ENCODE results near the gene HDAC7.
"Not testable (repeated sequence)": the region's sequence is repeated elsewhere in the genome, so short reads cannot be mapped to it uniquely, and the experiment has no call there.

Gene HDAC7

DNA sequence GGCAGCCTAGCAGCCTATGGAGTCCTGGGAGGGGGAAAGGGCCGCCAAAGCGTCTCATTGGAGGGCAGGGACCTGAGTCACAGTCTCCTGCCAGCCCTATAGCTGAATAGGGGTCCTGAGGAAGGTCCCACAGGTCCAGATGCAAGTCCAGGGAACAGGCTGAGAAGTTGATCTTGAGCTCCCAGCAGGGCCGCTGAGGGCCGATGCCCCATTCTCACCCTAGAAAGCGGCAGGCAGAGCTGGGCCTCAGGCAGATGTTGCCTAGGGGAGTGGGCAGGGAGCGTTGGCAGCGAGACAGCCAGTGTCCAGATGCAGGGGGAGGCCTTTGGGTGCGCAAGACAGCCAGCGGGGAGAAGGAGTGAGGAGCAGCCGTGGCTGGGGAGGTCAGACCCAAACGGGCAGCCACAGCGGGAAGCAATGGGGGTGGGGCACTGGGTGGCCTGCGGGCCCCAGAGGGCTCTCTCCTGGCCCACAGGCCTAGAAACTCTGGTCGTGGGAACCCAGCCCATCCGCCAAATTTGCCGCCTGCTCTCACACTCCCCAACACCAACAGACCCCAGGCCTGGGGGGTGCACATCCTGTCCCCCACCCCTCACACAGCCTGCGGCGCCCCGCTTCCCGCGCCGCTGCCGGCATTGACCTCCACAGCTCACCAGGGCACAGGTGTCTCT, 1.1 kb downstream of the HDAC7 start:
- peak overlapping the region; percentile 70 for H3K4me3 ChIP-seq (ENCODE audit: low read depth, low read length)
- DNase-seq (ENCODE audit: low read depth), result no peak
- no peak for TF ChIP-seq CTCF (IDR thresholded peaks at IDR 0.05; ENCODE audit: control insufficient read depth, extremely low read depth, insufficient read depth)

GRCh38 chr12:47818007-47818376, 1.7 kb downstream of the HDAC7 start:
- H3K4me3 ChIP-seq (ENCODE audit: low read depth, low read length), result no peak overlapping the region
- DNase-seq (ENCODE audit: low read depth), result no peak
- TF ChIP-seq CTCF (IDR thresholded peaks at IDR 0.05; ENCODE audit: control insufficient read depth, extremely low read depth, insufficient read depth), result no peak

- no peak overlapping the region for H3K4me3 ChIP-seq (ENCODE audit: low read depth, low read length)
- no peak for DNase-seq (ENCODE audit: low read depth)
- TF ChIP-seq CTCF (IDR thresholded peaks at IDR 0.05; ENCODE audit: control insufficient read depth, extremely low read depth, insufficient read depth), result 0 out of 2 replicates have a peak, but pooled peaks have one; percentile 11
Observed at GRCh38 chr12:47817272-47818006, 2.3 kb downstream of the HDAC7 start.

GRCh38 chr12:47816403-47817271, 3.1 kb downstream of the HDAC7 start:
- H3K4me3 ChIP-seq (ENCODE audit: low read depth, low read length), result no peak overlapping the region
- DNase-seq (ENCODE audit: low read depth), result no peak
- TF ChIP-seq CTCF (IDR thresholded peaks at IDR 0.05; ENCODE audit: control insufficient read depth, extremely low read depth, insufficient read depth), result no peak

GRCh38 chr12:47815447-47815846, 4.3 kb downstream of the HDAC7 start:
- not testable (repeated sequence) for H3K4me3 ChIP-seq (ENCODE audit: low read depth, low read length); DNase-seq (ENCODE audit: low read depth)

GRCh38 chr12:47814539-47815170, 5.0 kb downstream of the HDAC7 start:
- no peak for DNase-seq (ENCODE audit: low read depth)
- TF ChIP-seq CTCF (IDR thresholded peaks at IDR 0.05; ENCODE audit: control insufficient read depth, extremely low read depth, insufficient read depth), result no peak
- H3K4me3 ChIP-seq (ENCODE audit: low read depth, low read length), result no peak overlapping the region
